ENCODE data around the gene SIPA1L3. TPM values are rescaled to one million over a fixed set of nuclear protein-coding genes. Genes with fewer than 3 reads are reported as not detected.

SIPA1L3 gene
- total and polyA plus RNA-seq, 9 of the 15 experiments (the other 6 are each of a cell fraction or from before 2014, with no cell fraction given): 0.01 to 6.1 (median 2.5) TPM

DNA sequence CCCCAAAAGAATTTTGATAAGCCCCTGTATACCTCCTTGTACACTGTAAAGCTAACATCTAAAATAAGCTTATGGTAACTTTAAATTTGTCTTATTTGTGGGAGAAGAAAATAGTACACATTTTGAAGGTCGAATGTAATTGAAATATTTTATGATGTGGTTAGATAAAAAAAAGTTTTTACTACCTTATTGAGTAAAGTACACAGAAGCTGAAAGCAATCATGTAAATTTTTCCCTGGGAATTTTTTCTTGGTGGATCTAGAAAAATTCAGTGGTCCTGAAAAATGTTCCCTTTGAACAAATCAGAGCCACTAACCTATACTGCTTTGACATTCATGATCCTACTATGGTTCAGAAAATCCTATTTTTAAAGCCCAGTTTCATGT, 46.9 kb downstream of the SIPA1L3 start:
- ATAC-seq: no peak
- no peaks in the 10 kb centered on the region for H3K79me2 ChIP-seq (ENCODE audit: control insufficient read depth, insufficient read depth, low read length)
- WGBS (ENCODE audit: insufficient coverage, low coverage, missing lambda C conversion rate): 0% methylated on average over 1 of the region's 1 CpG
- H3K4me1 ChIP-seq (replicated peaks in 1 of 2; ENCODE audit: control insufficient read depth in 2 of 2, insufficient read depth in 2 of 2, low read length in 2 of 2): peaks cover 0 to 3% of the 10 kb centered on the region in 2 experiments; a peak in 1 of 5 replicates
- no peaks in the 10 kb centered on the region for H3K36me3 ChIP-seq (ENCODE audit: control insufficient read depth, insufficient read depth, low read length)
- H3K27me3 ChIP-seq (ENCODE audit: control insufficient read depth in 2 of 2, insufficient read depth in 2 of 2, low read length in 2 of 2): peaks cover 0 to 5% of the 10 kb centered on the region in 2 experiments; a peak in 3 of 5 replicates
- H4K20me1 ChIP-seq (replicated peaks; ENCODE audit: control insufficient read depth, insufficient read depth, low read length): no peaks in the 10 kb centered on the region
- no peaks in the 10 kb centered on the region for H3K9me1 ChIP-seq (ENCODE audit: control insufficient read depth, insufficient read depth, low read length)
- no peak overlapping the region for H3K9ac ChIP-seq (ENCODE audit: insufficient read depth in 1 of 2, low read depth in 2 of 2, low read length in 2 of 2)
- in situ Hi-C loops (cut with MboI) (no loop called here), intact Hi-C loops (cut with micrococcal nuclease) (no loop called here)
- FAIRE-seq: no peak
- TF ChIP-seq ARID1B (IDR thresholded peaks at IDR 0.05) (no peak), TEAD2 (tag; IDR thresholded peaks at IDR 0.05) (no peak), CBFA2T3 (IDR thresholded peaks at IDR 0.05) (no peak), ZNF444 (CRISPR knock-in tag; IDR thresholded peaks at IDR 0.05) (no peak), U2AF1 (optimal IDR thresholded peaks at IDR 0.05; ENCODE audit: low read depth, low read length) (no peak), ZNF431 (CRISPR knock-in tag; IDR thresholded peaks at IDR 0.05) (no peak), NR1H2 (CRISPR knock-in tag; IDR thresholded peaks at IDR 0.05) (no peak)
- TF ChIP-seq, protein P1, sequence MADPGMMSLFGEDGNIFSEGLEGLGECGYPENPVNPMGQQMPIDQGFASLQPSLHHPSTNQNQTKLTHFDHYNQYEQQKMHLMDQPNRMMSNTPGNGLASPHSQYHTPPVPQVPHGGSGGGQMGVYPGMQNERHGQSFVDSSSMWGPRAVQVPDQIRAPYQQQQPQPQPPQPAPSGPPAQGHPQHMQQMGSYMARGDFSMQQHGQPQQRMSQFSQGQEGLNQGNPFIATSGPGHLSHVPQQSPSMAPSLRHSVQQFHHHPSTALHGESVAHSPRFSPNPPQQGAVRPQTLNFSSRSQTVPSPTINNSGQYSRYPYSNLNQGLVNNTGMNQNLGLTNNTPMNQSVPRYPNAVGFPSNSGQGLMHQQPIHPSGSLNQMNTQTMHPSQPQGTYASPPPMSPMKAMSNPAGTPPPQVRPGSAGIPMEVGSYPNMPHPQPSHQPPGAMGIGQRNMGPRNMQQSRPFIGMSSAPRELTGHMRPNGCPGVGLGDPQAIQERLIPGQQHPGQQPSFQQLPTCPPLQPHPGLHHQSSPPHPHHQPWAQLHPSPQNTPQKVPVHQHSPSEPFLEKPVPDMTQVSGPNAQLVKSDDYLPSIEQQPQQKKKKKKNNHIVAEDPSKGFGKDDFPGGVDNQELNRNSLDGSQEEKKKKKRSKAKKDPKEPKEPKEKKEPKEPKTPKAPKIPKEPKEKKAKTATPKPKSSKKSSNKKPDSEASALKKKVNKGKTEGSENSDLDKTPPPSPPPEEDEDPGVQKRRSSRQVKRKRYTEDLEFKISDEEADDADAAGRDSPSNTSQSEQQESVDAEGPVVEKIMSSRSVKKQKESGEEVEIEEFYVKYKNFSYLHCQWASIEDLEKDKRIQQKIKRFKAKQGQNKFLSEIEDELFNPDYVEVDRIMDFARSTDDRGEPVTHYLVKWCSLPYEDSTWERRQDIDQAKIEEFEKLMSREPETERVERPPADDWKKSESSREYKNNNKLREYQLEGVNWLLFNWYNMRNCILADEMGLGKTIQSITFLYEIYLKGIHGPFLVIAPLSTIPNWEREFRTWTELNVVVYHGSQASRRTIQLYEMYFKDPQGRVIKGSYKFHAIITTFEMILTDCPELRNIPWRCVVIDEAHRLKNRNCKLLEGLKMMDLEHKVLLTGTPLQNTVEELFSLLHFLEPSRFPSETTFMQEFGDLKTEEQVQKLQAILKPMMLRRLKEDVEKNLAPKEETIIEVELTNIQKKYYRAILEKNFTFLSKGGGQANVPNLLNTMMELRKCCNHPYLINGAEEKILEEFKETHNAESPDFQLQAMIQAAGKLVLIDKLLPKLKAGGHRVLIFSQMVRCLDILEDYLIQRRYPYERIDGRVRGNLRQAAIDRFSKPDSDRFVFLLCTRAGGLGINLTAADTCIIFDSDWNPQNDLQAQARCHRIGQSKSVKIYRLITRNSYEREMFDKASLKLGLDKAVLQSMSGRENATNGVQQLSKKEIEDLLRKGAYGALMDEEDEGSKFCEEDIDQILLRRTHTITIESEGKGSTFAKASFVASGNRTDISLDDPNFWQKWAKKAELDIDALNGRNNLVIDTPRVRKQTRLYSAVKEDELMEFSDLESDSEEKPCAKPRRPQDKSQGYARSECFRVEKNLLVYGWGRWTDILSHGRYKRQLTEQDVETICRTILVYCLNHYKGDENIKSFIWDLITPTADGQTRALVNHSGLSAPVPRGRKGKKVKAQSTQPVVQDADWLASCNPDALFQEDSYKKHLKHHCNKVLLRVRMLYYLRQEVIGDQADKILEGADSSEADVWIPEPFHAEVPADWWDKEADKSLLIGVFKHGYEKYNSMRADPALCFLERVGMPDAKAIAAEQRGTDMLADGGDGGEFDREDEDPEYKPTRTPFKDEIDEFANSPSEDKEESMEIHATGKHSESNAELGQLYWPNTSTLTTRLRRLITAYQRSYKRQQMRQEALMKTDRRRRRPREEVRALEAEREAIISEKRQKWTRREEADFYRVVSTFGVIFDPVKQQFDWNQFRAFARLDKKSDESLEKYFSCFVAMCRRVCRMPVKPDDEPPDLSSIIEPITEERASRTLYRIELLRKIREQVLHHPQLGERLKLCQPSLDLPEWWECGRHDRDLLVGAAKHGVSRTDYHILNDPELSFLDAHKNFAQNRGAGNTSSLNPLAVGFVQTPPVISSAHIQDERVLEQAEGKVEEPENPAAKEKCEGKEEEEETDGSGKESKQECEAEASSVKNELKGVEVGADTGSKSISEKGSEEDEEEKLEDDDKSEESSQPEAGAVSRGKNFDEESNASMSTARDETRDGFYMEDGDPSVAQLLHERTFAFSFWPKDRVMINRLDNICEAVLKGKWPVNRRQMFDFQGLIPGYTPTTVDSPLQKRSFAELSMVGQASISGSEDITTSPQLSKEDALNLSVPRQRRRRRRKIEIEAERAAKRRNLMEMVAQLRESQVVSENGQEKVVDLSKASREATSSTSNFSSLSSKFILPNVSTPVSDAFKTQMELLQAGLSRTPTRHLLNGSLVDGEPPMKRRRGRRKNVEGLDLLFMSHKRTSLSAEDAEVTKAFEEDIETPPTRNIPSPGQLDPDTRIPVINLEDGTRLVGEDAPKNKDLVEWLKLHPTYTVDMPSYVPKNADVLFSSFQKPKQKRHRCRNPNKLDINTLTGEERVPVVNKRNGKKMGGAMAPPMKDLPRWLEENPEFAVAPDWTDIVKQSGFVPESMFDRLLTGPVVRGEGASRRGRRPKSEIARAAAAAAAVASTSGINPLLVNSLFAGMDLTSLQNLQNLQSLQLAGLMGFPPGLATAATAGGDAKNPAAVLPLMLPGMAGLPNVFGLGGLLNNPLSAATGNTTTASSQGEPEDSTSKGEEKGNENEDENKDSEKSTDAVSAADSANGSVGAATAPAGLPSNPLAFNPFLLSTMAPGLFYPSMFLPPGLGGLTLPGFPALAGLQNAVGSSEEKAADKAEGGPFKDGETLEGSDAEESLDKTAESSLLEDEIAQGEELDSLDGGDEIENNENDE (IDR thresholded peaks at IDR 0.05; ENCODE audit: low read depth, low read length): no peak
- TF ChIP-seq, protein P2, sequence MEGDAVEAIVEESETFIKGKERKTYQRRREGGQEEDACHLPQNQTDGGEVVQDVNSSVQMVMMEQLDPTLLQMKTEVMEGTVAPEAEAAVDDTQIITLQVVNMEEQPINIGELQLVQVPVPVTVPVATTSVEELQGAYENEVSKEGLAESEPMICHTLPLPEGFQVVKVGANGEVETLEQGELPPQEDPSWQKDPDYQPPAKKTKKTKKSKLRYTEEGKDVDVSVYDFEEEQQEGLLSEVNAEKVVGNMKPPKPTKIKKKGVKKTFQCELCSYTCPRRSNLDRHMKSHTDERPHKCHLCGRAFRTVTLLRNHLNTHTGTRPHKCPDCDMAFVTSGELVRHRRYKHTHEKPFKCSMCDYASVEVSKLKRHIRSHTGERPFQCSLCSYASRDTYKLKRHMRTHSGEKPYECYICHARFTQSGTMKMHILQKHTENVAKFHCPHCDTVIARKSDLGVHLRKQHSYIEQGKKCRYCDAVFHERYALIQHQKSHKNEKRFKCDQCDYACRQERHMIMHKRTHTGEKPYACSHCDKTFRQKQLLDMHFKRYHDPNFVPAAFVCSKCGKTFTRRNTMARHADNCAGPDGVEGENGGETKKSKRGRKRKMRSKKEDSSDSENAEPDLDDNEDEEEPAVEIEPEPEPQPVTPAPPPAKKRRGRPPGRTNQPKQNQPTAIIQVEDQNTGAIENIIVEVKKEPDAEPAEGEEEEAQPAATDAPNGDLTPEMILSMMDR (IDR thresholded peaks at IDR 0.05 in 2 of 3, conservative IDR thresholded peaks at IDR 0.05 in 1 of 3; ENCODE audit: insufficient read depth in 2 of 3, low read depth in 1 of 3, low read length in 3 of 3): no peak
- no peak overlapping the region for H3K4me3 ChIP-seq
- no peak for DNase-seq (ENCODE audit: extremely low read depth in 1 of 4, low spot score in 3 of 4)
- BruUV-seq (replicated peaks): no TSS peak
- H3K9me3 ChIP-seq (replicated peaks; ENCODE audit: control insufficient read depth, insufficient read depth, low read depth, low read length): no peaks in the 10 kb centered on the region
- POLR2A ChIA-PET: interaction anchor here (0.6 to 1.0 kb wide), 2 partner anchors 22 to 131 kb away, joined by 3 read pairs; no protein-coding TSS in a partner anchor
- H2AFZ ChIP-seq (ENCODE audit: low read depth, low read length): no peak overlapping the region
- no peak overlapping the region for H3K4me2 ChIP-seq (ENCODE audit: insufficient read depth, low read length)
- H3K27ac ChIP-seq (ENCODE audit: extremely low read depth, low read depth, low read length): no peak overlapping the region
- CTCF ChIA-PET (ENCODE audit: low intra/inter-chr PET ratio): no interaction called here

All from K562 (cell line).